ENCODE measurements around the gene CCDC88C. TPM values are rescaled to one million over a fixed set of nuclear protein-coding genes. Genes with fewer than 3 reads are reported as not detected.

CCDC88C gene
- total RNA-seq, 1 donor from 2014 or later: 2.8 TPM

GRCh38 chr14:91279354-91279753, 138.3 kb downstream of the CCDC88C start:
- no peak overlapping the region for H3K4me3 ChIP-seq
- H3K9me3 ChIP-seq (replicated peaks): peaks cover 8% of the 10 kb centered on the region
- no peak overlapping the region for H3K27ac ChIP-seq (replicated peaks)
- no peak for TF ChIP-seq CTCF (IDR thresholded peaks at IDR 0.05; ENCODE audit: borderline replicate concordance)
- no peak for DNase-seq
- peaks cover 19% of the 10 kb centered on the region for H3K36me3 ChIP-seq
- H3K27me3 ChIP-seq (ENCODE audit: low read depth): no peaks in the 10 kb centered on the region
- peaks cover 10% of the 10 kb centered on the region for H3K4me1 ChIP-seq
- intact Hi-C loops (cut with micrococcal nuclease): no loop called here

DNA sequence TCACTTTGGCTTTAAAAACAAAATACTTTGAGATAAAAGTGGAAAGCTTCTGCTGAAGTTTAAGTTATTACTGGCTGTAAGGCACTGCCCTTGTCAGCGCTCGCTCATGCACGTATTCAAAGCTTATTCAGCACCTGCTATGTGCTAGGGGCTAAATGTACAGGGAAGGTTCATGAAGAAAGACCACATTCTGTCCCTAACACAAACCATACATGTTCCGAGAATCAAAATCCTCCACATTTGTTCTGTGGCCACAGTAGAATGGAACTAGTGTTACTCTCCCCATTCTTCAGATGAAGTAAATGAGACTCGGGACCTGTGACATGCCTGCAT, 139.3 kb downstream of the CCDC88C start:
- Histone ChIP-seq H3K36me3 (peaks cover 19% of the 10 kb centered on the region), H3K9me3 (replicated peaks) (peaks cover 8% of the 10 kb centered on the region), H3K27me3 (ENCODE audit: low read depth) (no peaks in the 10 kb centered on the region), H3K27ac (replicated peaks) (no peak overlapping the region), H3K4me3 (no peak overlapping the region), H3K4me1 (no peaks in the 10 kb centered on the region)
- TF ChIP-seq CTCF (IDR thresholded peaks at IDR 0.05; ENCODE audit: borderline replicate concordance): no peak
- DNase-seq: no peak
- intact Hi-C loops (cut with micrococcal nuclease): no loop called here

DNA sequence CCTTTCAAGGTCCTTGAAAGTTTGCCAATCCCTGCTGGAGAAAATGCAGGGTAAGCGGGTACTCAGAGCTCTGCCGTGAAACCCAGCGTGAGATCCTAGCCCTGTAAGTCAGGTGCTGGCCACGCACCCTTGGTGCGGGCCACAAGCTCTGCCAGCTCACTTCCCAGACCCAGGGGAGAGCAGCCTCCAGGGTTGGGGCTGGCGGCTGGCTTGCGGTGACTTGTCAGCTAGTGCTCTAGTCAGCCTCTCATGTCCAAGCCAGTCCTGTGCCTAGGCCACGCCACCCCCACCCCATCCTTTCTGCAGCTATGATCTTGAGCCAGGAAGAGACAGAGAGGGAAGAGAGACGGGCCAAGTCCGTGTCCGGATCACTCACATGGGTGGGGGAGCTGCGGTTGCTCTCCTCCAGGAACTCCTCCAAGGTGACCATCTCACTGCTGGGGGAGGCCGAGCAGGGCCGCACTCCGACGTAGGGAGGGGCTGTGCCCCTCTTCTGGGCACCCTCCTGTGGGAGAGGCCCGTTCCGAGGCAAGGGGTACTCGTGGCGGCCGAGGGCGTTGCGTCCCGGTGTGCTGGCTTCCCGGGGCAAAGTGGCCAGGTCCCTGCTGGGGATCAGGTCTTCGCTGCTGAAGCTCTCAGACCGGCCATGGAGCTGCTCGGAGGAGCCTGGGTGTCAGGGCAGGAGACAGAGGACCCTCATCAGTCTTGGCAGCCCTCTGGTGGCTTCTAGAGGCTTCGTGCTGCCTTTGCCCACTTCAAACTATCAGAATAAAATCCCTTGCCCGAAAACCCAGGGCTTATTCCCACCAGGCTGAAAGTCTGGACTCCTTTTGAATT, 139.9 kb downstream of the CCDC88C start:
- H3K27ac ChIP-seq (replicated peaks): no peak overlapping the region
- H3K4me3 ChIP-seq: no peak overlapping the region
- no peaks in the 10 kb centered on the region for H3K4me1 ChIP-seq
- no peak for TF ChIP-seq CTCF (IDR thresholded peaks at IDR 0.05; ENCODE audit: borderline replicate concordance)
- H3K27me3 ChIP-seq (ENCODE audit: low read depth): no peaks in the 10 kb centered on the region
- intact Hi-C loops (cut with micrococcal nuclease): no loop called here
- peaks cover 8% of the 10 kb centered on the region for H3K9me3 ChIP-seq (replicated peaks)
- peaks cover 17% of the 10 kb centered on the region for H3K36me3 ChIP-seq
- no peak for DNase-seq

- intact Hi-C loops (cut with micrococcal nuclease): no loop called here
- no peak for TF ChIP-seq CTCF (IDR thresholded peaks at IDR 0.05; ENCODE audit: borderline replicate concordance)
- H3K4me1 ChIP-seq: peaks cover 2% of the 10 kb centered on the region
- DNase-seq: no peak
- H3K4me3 ChIP-seq: no peak overlapping the region
- no peak overlapping the region for H3K27ac ChIP-seq (replicated peaks)
- no peaks in the 10 kb centered on the region for H3K9me3 ChIP-seq (replicated peaks)
- H3K27me3 ChIP-seq (ENCODE audit: low read depth): no peaks in the 10 kb centered on the region
- peaks cover 11% of the 10 kb centered on the region for H3K36me3 ChIP-seq
Measured at GRCh38 chr14:91274796-91275195, 142.8 kb downstream of the CCDC88C start.

DNA sequence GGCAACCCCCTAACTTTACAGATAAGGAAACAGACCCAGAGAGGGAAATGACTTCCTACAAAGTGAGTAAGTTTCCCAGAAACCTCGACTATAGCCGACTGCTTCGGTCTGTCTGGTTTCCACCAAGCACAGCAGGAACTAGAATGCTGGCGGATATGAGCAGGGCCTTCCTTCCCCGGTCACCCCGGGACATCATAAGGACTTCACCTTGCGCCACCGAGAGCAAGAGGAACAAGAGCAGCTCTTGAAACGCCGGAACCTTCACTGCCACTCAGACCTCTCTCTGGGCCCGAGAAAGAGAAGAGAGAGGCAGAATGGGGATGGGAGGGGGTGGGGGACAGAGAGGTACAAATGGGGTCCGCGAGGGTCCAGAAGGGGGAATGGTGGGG, 143.7 kb downstream of the CCDC88C start:
- H3K9me3 ChIP-seq (replicated peaks): no peaks in the 10 kb centered on the region
- no peak overlapping the region for H3K4me3 ChIP-seq
- no peak for TF ChIP-seq CTCF (IDR thresholded peaks at IDR 0.05; ENCODE audit: borderline replicate concordance)
- no peak overlapping the region for H3K27ac ChIP-seq (replicated peaks)
- H3K36me3 ChIP-seq: peaks cover 11% of the 10 kb centered on the region
- H3K4me1 ChIP-seq: peaks cover 11% of the 10 kb centered on the region
- H3K27me3 ChIP-seq (ENCODE audit: low read depth): no peaks in the 10 kb centered on the region
- intact Hi-C loops (cut with micrococcal nuclease): no loop called here
- DNase-seq: no peak

All from left ventricle myocardium inferior (tissue), 1 donor.